Activated CD8-positive, alpha-beta T cell treated with anti-CD3 and anti-CD28 coated beads, Interleukin-2, amount 10 ng/mL, durations not matched to agents 7 days and 5 days (primary cell): Measurements from ENCODE around the gene SMIM12. TPM values are rescaled to one million over a fixed set of nuclear protein-coding genes. Genes with fewer than 3 reads are reported as not detected.

Experiments used
- ATAC-seq: fragments of 150-1000 bp; cut with Tn5 transposase; one replicate; pipeline ENCODE4 v1.10.0; 2021; ENCODE audit warnings: moderate library complexity
- CTCF ChIA-PET: fragments of 350-600 bp; sonication (Branson Sonifier 250); formaldehyde crosslinking; loops from one replicate; lab custom pipeline; 2021; ENCODE audit warnings: antibody characterized with exemption; lab: Charles Lee
- POLR2A ChIA-PET: fragments of 350-600 bp; sonication (Branson Sonifier 250); formaldehyde crosslinking; loops from one replicate; lab custom pipeline; 2021; ENCODE audit warnings: antibody characterized with exemption; lab: Charles Lee
- DNase-seq: peaks from one replicate; pipeline ENCODE4 v3.0.0-alpha.2; 2020
- H3K27ac Mint-ChIP-seq: one replicate; pipeline ENCODE4 v1.8.0; 2021; ENCODE audit warnings: mild to moderate bottlenecking, mixed read lengths
- H3K27me3 Mint-ChIP-seq: one replicate; pipeline ENCODE4 v1.8.0; 2021; ENCODE audit warnings: low read depth, mixed read lengths
- H3K36me3 Mint-ChIP-seq: one replicate; pipeline ENCODE4 v1.8.0; 2021; ENCODE audit warnings: low read depth, mixed read lengths
- H3K4me1 Mint-ChIP-seq: one replicate; pipeline ENCODE4 v1.8.0; 2021; ENCODE audit warnings: low read depth, mixed read lengths
- H3K4me3 Mint-ChIP-seq: one replicate; pipeline ENCODE4 v1.8.0; 2021; ENCODE audit warnings: mild to moderate bottlenecking, mixed read lengths
- H3K9me3 Mint-ChIP-seq: one replicate; pipeline ENCODE4 v1.8.0; 2022; ENCODE audit warnings: mixed read lengths; ENCODE audit not compliant: insufficient read depth
- total RNA-seq, 2 experiments: library from RNA; stranded (reverse); gene quantifications; one replicate each; pipeline ENCODE4 v1.2.3, GENCODE V29; 2021

Gene SMIM12
- total RNA-seq, 2 experiments from 2014 or later, result 50.4 to 52.2 TPM

GRCh38 chr1:34898330-34898761 is 38.8 kb upstream of the SMIM12 start:
- no peak overlapping the region for H3K4me3 Mint-ChIP-seq
- no peaks in the 10 kb centered on the region for H3K4me1 Mint-ChIP-seq
- H3K36me3 Mint-ChIP-seq, result no peaks in the 10 kb centered on the region
- ChIA-PET POLR2A (no interaction called here), CTCF (no interaction called here)
- peaks cover 16% of the 10 kb centered on the region for H3K27me3 Mint-ChIP-seq
- no peak overlapping the region for H3K27ac Mint-ChIP-seq
- no peaks in the 10 kb centered on the region for H3K9me3 Mint-ChIP-seq
- ATAC-seq, result no peak
- no peak for DNase-seq

GRCh38 chr1:34896612-34897011 is 37.1 kb upstream of the SMIM12 start:
- Mint-ChIP-seq H3K27me3 (peaks cover 11% of the 10 kb centered on the region), H3K27ac (no peak overlapping the region), H3K9me3 (peaks cover 6% of the 10 kb centered on the region), H3K4me3 (no peak overlapping the region), H3K4me1 (no peaks in the 10 kb centered on the region), H3K36me3 (no peaks in the 10 kb centered on the region)
- ATAC-seq, result no peak
- ChIA-PET POLR2A (no interaction called here), CTCF (interaction anchor here (1.1 to 2.2 kb wide), 2 partner anchors 30 to 44 kb away, joined by 5 to 7 read pairs; no protein-coding TSS in a partner anchor)
- DNase-seq, result no peak

GRCh38 chr1:34889705-34890104 is 30.2 kb upstream of the SMIM12 start:
- ChIA-PET CTCF (interaction anchor here (1.1 to 1.9 kb wide), 2 partner anchors 23 to 37 kb away, joined by 3 to 5 read pairs; no protein-coding TSS in a partner anchor), POLR2A (no interaction called here)
- H3K4me1 Mint-ChIP-seq, result peaks cover 4% of the 10 kb centered on the region

GRCh38 chr1:34887593-34887992 is 28.0 kb upstream of the SMIM12 start:
- no peaks in the 10 kb centered on the region for H3K36me3 Mint-ChIP-seq
- no peak for ATAC-seq
- H3K4me1 Mint-ChIP-seq, result peaks cover 4% of the 10 kb centered on the region
- H3K9me3 Mint-ChIP-seq, result peaks cover 9% of the 10 kb centered on the region
- CTCF ChIA-PET, result interaction anchor here (0.7 to 1.9 kb wide), 2 partner anchors 20 to 21 kb away, joined by 3 to 5 read pairs; no protein-coding TSS in a partner anchor
- H3K4me3 Mint-ChIP-seq, result no peak overlapping the region
- DNase-seq, result no peak
- POLR2A ChIA-PET, result no interaction called here
- H3K27ac Mint-ChIP-seq, result no peak overlapping the region
- H3K27me3 Mint-ChIP-seq, result peaks cover 36% of the 10 kb centered on the region

More at GRCh38 chr1:34889705-34890104, 30.2 kb upstream of the SMIM12 start:
- Mint-ChIP-seq H3K9me3 (peaks cover 9% of the 10 kb centered on the region), H3K27me3 (peaks cover 22% of the 10 kb centered on the region), H3K4me3 (no peak overlapping the region), H3K36me3 (no peaks in the 10 kb centered on the region), H3K27ac (no peak overlapping the region)
- no peak for DNase-seq
- no peak for ATAC-seq

- ATAC-seq (peak; percentile 92), DNase-seq (peak; percentile 59)
- Mint-ChIP-seq H3K4me1 (peaks cover 4% of the 10 kb centered on the region), H3K36me3 (no peaks in the 10 kb centered on the region), H3K27me3 (peaks cover 43% of the 10 kb centered on the region), H3K4me3 (peak overlapping the region; percentile 62), H3K9me3 (no peaks in the 10 kb centered on the region), H3K27ac (no peak overlapping the region)
- ChIA-PET CTCF (interaction anchor here (1.6 to 1.7 kb wide), 2 partner anchors 19 to 33 kb away, joined by 5 to 10 read pairs; no protein-coding TSS in a partner anchor), POLR2A (interaction anchor here (1.3 to 1.9 kb wide), 2 partner anchors 19 to 26 kb away, joined by 3 to 8 read pairs; partner anchors contain the start of gene SMIM12)
These were observed 26.1 kb upstream of the SMIM12 start for GRCh38 chr1:34885405-34886247.

- ChIA-PET CTCF (interaction anchor here (1.7 to 2.9 kb wide), 2 partner anchors 18 to 32 kb away, joined by 10 to 16 read pairs; no protein-coding TSS in a partner anchor), POLR2A (interaction anchor here (1.3 to 1.9 kb wide), 2 partner anchors 19 to 25 kb away, joined by 3 to 8 read pairs; partner anchors contain the start of gene SMIM12)
- Mint-ChIP-seq H3K9me3 (no peaks in the 10 kb centered on the region), H3K4me3 (peak overlapping the region; percentile 59), H3K36me3 (no peaks in the 10 kb centered on the region), H3K4me1 (peaks cover 4% of the 10 kb centered on the region), H3K27me3 (peaks cover 44% of the 10 kb centered on the region), H3K27ac (no peak overlapping the region)
- no peak for DNase-seq
- ATAC-seq, result no peak
These were observed 25.4 kb upstream of the SMIM12 start for GRCh38 chr1:34884961-34885360.

GRCh38 chr1:34884536-34884935 is 25.0 kb upstream of the SMIM12 start:
- H3K9me3 Mint-ChIP-seq, result no peaks in the 10 kb centered on the region
- no peak overlapping the region for H3K27ac Mint-ChIP-seq
- ChIA-PET CTCF (interaction anchor here (1.7 to 2.9 kb wide), 2 partner anchors 18 to 32 kb away, joined by 10 to 16 read pairs; no protein-coding TSS in a partner anchor), POLR2A (interaction anchor here (1.3 to 1.9 kb wide), 2 partner anchors 18 to 25 kb away, joined by 3 to 8 read pairs; partner anchors contain the start of gene SMIM12)
- H3K4me1 Mint-ChIP-seq, result peaks cover 4% of the 10 kb centered on the region
- no peak overlapping the region for H3K4me3 Mint-ChIP-seq
- DNase-seq (no peak), ATAC-seq (no peak)
- H3K27me3 Mint-ChIP-seq, result peaks cover 46% of the 10 kb centered on the region
- H3K36me3 Mint-ChIP-seq, result no peaks in the 10 kb centered on the region

GRCh38 chr1:34879230-34879629 is 19.7 kb upstream of the SMIM12 start:
- Mint-ChIP-seq H3K36me3 (no peaks in the 10 kb centered on the region), H3K9me3 (no peaks in the 10 kb centered on the region), H3K27ac (no peak overlapping the region), H3K4me3 (no peak overlapping the region), H3K4me1 (no peaks in the 10 kb centered on the region), H3K27me3 (peaks cover 40% of the 10 kb centered on the region)
- ChIA-PET CTCF (interaction anchor here (1.0 kb wide), 1 partner anchor 13 kb away, joined by 3 read pairs; no protein-coding TSS in a partner anchor), POLR2A (no interaction called here)
- no peak for DNase-seq
- ATAC-seq, result no peak

- ATAC-seq (no peak), DNase-seq (no peak)
- Mint-ChIP-seq H3K36me3 (no peaks in the 10 kb centered on the region), H3K4me3 (no peak overlapping the region), H3K27me3 (peaks cover 45% of the 10 kb centered on the region), H3K9me3 (no peaks in the 10 kb centered on the region), H3K27ac (no peak overlapping the region), H3K4me1 (peaks cover 3% of the 10 kb centered on the region)
- ChIA-PET CTCF (no interaction called here), POLR2A (no interaction called here)
These were observed 16.9 kb upstream of the SMIM12 start for GRCh38 chr1:34876406-34876805.

- Mint-ChIP-seq H3K9me3 (no peaks in the 10 kb centered on the region), H3K27ac (no peak overlapping the region), H3K27me3 (peaks cover 44% of the 10 kb centered on the region), H3K4me3 (no peak overlapping the region), H3K4me1 (peaks cover 7% of the 10 kb centered on the region), H3K36me3 (no peaks in the 10 kb centered on the region)
- ChIA-PET POLR2A (no interaction called here), CTCF (interaction anchor here (2.3 kb wide), 1 partner anchor 8 kb away, joined by 11 read pairs; no protein-coding TSS in a partner anchor)
- no peak for DNase-seq
- ATAC-seq, result no peak
These were observed 14.9 kb upstream of the SMIM12 start for GRCh38 chr1:34874296-34874952.

GRCh38 chr1:34872133-34872503 is 12.6 kb upstream of the SMIM12 start:
- ChIA-PET CTCF (interaction anchor here (1.1 to 9.4 kb wide), 2 partner anchors 17 to 207 kb away, joined by 3 to 147 read pairs; partner anchors contain the start of gene ZMYM1), POLR2A (no interaction called here)
- H3K36me3 Mint-ChIP-seq, result no peaks in the 10 kb centered on the region
- H3K27ac Mint-ChIP-seq, result no peak overlapping the region
- H3K27me3 Mint-ChIP-seq, result peaks cover 47% of the 10 kb centered on the region
- no peak overlapping the region for H3K4me3 Mint-ChIP-seq
- ATAC-seq (no peak), DNase-seq (no peak)
- no peaks in the 10 kb centered on the region for H3K9me3 Mint-ChIP-seq
- peaks cover 7% of the 10 kb centered on the region for H3K4me1 Mint-ChIP-seq
